SH-SY5Y (cell line): ENCODE results near the gene XK.

Source experiments
- GATA2 ChIP-seq: IDR thresholded peaks from 2 replicates; pipeline ENCODE4 v1.6.1; 2011; ENCODE audit warnings: mild to moderate bottlenecking, low read depth, low read length
- GATA3 ChIP-seq: IDR thresholded peaks from 2 replicates; pipeline ENCODE4 v1.6.1; 2011; ENCODE audit warnings: low read depth, mild to moderate bottlenecking, low read length, moderate library complexity

- TF ChIP-seq GATA2 = no peak
- no peak for TF ChIP-seq GATA3
Observed at GRCh38 chrX:37638047-37638446, 47.5 kb upstream of the XK start.
